LNCAP (cell line): ENCODE data around the gene GMDS.

Experiments
- TF ChIP-seq, protein P1 (sequence below): fragments of 450-650 bp; IDR thresholded peaks from 2 replicates; pipeline ENCODE4 v1.5.1; 2017; ENCODE audit warnings: mild to moderate bottlenecking

The GMDS gene

DNA sequence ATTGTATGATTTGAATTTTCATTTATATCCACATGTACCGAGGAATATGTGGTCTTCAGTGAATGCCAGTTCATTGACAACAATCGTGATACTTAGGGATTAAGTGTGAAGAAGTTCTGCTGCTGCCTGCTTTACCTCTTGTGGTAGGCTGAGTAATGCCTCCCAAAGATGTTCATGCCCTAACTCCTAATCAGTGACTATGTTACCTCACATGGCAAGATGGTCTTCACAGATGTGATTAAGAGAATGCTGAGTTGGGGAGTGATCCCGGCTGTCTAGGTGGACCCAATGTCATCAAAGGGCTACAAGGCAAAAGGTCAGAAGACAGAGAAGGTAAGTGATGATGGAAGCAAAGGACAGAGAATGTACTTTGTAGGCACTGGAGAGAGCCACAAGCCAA is 454.7 kb downstream of the GMDS start:
- TF ChIP-seq, protein P1, sequence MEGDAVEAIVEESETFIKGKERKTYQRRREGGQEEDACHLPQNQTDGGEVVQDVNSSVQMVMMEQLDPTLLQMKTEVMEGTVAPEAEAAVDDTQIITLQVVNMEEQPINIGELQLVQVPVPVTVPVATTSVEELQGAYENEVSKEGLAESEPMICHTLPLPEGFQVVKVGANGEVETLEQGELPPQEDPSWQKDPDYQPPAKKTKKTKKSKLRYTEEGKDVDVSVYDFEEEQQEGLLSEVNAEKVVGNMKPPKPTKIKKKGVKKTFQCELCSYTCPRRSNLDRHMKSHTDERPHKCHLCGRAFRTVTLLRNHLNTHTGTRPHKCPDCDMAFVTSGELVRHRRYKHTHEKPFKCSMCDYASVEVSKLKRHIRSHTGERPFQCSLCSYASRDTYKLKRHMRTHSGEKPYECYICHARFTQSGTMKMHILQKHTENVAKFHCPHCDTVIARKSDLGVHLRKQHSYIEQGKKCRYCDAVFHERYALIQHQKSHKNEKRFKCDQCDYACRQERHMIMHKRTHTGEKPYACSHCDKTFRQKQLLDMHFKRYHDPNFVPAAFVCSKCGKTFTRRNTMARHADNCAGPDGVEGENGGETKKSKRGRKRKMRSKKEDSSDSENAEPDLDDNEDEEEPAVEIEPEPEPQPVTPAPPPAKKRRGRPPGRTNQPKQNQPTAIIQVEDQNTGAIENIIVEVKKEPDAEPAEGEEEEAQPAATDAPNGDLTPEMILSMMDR = no peak

DNA sequence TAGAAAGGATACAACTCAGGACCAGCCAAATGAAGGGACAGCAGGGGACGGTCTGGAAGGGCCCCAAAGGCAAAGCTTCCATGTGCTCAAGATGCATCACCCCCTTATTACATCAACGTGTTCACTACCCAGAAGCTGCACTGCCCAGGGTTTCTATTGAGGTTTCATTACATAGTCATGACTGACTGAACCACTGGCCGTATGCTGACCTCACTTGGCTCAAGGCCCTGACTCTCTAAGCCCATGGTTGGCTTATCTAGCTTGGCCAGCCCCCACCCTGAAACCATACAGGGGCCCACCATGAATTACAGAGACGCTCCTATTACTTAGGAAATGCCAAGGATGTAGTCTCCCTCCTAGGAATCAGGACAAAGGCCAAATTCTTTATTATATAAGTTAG is 456.3 kb downstream of the GMDS start:
- TF ChIP-seq, protein P1 = no peak

DNA sequence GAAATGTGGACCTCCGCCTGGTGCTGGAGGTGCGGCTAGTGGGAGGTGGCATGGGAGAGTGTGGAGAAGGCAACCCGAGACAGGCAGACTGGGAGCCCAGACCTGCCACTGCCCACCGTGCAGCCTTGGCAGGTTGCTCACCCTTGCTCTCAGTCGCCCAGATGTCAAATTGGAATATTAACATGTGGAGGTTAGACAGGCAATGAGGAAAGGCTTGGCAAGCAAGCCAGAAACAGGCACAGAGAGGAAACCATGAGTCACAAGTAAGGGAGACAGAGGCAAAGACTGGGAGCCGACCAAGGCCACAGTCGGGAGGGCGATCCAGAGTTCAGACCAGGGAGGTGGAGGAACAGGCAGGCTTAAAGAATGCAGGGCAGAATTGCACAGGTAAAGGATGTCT is 457.5 kb downstream of the GMDS start:
- TF ChIP-seq, protein P1 = no peak

DNA sequence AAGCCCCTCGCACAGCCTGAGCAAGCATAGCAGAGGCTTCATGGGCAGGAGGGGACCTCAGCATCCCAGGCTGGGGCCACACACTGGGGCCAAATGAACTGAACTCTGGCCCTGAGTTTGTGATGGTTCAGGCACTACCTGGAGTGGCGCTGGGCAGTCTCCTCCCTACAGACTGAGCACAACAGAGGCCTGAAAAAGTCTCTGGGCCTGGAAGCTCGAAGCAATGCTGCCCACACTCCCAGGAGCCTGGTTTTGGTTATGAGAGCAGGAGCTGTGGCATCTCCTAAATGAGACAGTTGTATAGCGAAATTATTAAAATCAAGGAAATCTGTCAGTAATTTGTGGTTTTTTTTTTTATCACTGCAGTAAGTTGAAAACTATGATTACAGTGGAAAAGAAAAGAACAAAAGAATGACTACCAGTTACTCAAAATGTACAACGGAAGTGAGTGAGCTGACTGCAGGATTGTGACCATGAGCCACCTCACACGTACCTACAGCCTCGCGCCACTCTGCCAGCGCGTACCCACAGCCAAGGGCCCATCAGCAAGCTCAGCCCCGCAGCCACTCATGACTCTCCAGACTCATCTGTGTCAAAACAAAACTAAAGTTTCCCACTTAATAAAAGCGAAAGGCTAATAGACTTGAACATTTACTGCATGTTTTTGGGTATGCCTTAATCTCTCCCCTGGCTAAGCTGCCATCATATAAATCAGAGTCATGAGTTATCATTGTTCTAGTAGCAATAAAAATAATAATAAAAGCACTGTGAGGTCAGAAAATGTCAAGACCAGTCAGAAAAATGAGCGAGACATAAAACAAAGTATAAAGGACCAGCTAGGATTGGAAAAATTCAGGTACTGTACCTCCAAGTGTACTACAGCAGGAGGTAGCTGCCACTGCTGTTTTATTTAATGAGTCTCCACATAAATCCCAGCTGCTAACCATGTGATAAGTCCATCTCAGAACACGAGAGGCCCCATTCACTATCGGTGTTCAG is 458.7 kb downstream of the GMDS start:
- TF ChIP-seq, protein P1 = no peak

DNA sequence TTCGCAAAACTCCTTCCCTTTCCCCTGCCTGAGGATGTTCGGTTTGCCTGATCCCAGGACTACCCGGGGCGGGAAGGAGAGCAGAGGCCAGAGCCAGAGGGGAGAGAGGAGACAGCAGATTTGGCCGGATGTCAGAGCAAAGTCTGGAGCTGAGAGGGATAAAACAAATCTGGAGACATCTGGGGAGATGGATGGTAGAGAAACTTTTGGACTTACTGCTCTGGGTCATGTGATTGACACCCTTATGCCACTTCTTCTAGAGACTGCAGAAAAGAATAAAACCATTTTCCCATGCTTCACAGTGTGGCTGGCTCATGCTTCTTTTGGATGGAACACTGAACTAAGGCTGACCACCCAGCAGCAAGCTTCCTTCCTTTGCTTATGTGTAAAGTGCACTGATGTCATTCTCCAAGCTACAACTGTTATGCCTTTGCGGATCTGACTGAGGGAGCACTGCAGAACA is 461.0 kb downstream of the GMDS start:
- TF ChIP-seq, protein P1 = no peak

DNA sequence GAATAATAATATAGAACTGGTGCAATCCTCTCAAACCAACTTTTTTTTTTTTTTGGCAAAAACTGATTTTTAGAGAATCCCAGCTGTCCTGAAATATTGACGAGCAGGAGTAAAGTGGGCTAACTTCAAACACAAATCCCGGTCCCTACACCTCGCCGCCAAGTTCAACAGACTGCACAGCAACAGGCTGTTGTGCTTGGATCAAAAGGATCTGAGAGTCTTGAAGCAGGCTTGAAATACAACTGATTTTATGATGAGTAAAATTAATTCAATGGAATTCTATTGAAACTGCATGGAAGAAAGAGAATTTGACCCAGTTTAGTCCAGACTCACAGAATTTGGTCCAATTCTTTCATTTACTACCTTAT is 463.6 kb downstream of the GMDS start:
- TF ChIP-seq, protein P1 = no peak

DNA sequence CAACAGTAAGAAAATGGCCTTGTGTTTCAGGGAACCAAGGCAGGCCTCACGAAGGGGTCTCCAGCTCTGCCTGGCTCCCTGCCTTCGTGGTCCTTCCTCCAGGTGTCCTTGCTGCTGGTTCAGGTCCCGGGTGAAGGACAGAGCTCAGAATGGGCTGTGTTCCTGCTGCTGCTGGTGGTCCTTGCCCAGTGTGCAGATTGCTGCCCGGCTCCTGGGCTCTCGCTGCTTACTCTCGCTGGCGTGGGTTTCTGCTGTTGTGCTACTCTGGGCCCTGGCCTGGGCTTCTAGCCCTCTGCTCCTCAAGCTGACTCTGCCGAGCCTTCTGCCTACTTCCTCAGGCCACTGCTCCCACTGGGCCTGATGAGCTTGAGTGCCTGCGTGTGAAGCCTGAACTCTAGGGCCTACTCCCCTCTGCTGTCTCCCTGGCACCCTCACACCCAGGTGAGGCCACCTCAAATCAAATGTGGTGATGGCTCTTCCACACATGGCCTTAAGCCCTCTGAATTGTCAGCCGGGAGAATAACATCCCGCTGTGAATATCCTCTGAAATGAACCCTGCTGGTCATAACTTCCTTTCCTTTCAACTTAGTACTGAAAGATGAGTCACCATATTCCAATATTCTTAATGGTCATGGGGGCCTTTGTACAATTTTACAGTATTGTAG is 464.1 kb downstream of the GMDS start:
- TF ChIP-seq, protein P1 = no peak
